Head of caudate nucleus (tissue), 42 donors: ENCODE data around the gene SNX21.
"Not testable (repeated sequence)": the region's sequence is repeated elsewhere in the genome, so short reads cannot be mapped to it uniquely, and the experiment has no call there.

Source experiments
- DNase-seq, 42 donors: peaks; one replicate each; pipeline versions ENCODE4 v3.0.0 to v3.0.0-alpha.2; 2020 to 2021; ENCODE audit warnings: mixed read lengths in 7 of 42
- intact Hi-C: fragments of 100-400 bp; cut with DNase I; formaldehyde crosslinking; loops from one replicate; pipeline ENCODE4 v1.15.0; 2022

Gene SNX21

GRCh38 chr20:45833030-45833882 lies at the start of gene SNX21:
TSS of gene SNX21 (plus strand) at chr20:45833799. CDS start at chr20:45833920, 121 bp downstream.
- peak; percentile 23 to 87 (median 73) for DNase-seq
- intact Hi-C loops: no loop called here

GRCh38 chr20:45788351-45788750 lies 45.2 kb upstream of the SNX21 start:
- no peak for DNase-seq
- intact Hi-C loops: no loop called here

- intact Hi-C loops: no loop called here
- peak in 13 of 42 donors; percentile 6 to 44 (median 18) for DNase-seq
Observed at GRCh38 chr20:45792317-45793118, 41.1 kb upstream of the SNX21 start.

GRCh38 chr20:45796337-45797065 lies 37.1 kb upstream of the SNX21 start:
- intact Hi-C loops: no loop called here
- no peak for DNase-seq

GRCh38 chr20:45797510-45797909 lies 36.1 kb upstream of the SNX21 start:
- intact Hi-C loops, DNase-seq: not testable (repeated sequence)

GRCh38 chr20:45797955-45798354 lies 35.6 kb upstream of the SNX21 start:
- intact Hi-C loops, DNase-seq: not testable (repeated sequence)

GRCh38 chr20:45798935-45799642 lies 34.5 kb upstream of the SNX21 start:
- peak in 38 of 42 donors; percentile 16 to 82 (median 60) for DNase-seq
- intact Hi-C loops: no loop called here

GRCh38 chr20:45801851-45802250 lies 31.7 kb upstream of the SNX21 start:
- intact Hi-C loops: no loop called here
- DNase-seq: no peak

- intact Hi-C loops: loop anchor here (10.0 kb wide), 1 partner anchor 124 kb away; the partner anchor contains the start of gene PCIF1
- no peak for DNase-seq
Observed at GRCh38 chr20:45810191-45810970, 23.2 kb upstream of the SNX21 start.

- peak; percentile 93 to 100 (median 98) for DNase-seq
- intact Hi-C loops: loop anchor here (10.0 kb wide), 1 partner anchor 122 kb away; the partner anchor contains the start of gene PCIF1
Observed at GRCh38 chr20:45812157-45813005, 21.2 kb upstream of the SNX21 start, which contains the start of gene UBE2C. TSS of gene UBE2C (plus strand) at chr20:45812644. CDS start at chr20:45812696, 52 bp downstream.

- DNase-seq: no peak
- intact Hi-C loops: loop anchor here (10.0 kb wide), 1 partner anchor 122 kb away; the partner anchor contains the start of gene PCIF1
Observed at GRCh38 chr20:45813006-45813340, 20.6 kb upstream of the SNX21 start.

GRCh38 chr20:45813489-45813888 lies 20.1 kb upstream of the SNX21 start:
- intact Hi-C loops: loop anchor here (10.0 kb wide), 1 partner anchor 121 kb away; the partner anchor contains the start of gene PCIF1
- DNase-seq: no peak

- intact Hi-C loops: loop anchor here (10.0 kb wide), 1 partner anchor 120 kb away; the partner anchor contains the start of gene PCIF1
- no peak for DNase-seq
Observed at GRCh38 chr20:45814314-45814713, 19.3 kb upstream of the SNX21 start.

- intact Hi-C loops: loop anchor here (10.0 kb wide), 1 partner anchor 118 kb away; the partner anchor contains the start of gene PCIF1
Observed at GRCh38 chr20:45816951-45817350, 16.6 kb upstream of the SNX21 start.

GRCh38 chr20:45817376-45818194 lies 16.0 kb upstream of the SNX21 start:
- intact Hi-C loops: loop anchor here (10.0 kb wide), 1 partner anchor 117 kb away; the partner anchor contains the start of gene PCIF1
- DNase-seq: no peak

More at GRCh38 chr20:45816951-45817350, 16.6 kb upstream of the SNX21 start:
- DNase-seq: no peak
